Panc1 (cell line): ENCODE data around the gene RPS6KL1. TPM values are rescaled to one million over a fixed set of nuclear protein-coding genes. Genes with fewer than 3 reads are reported as not detected.

Experiments used
- ATAC-seq: fragments of 200-7000 bp; cut with Tn5 transposase; 2 replicates; pipeline ENCODE4 v1.9.1; 2020; ENCODE audit warnings: mild to moderate bottlenecking, moderate library complexity
- BruUV-seq: library from RNA; stranded (reverse); fragments of 400-500 nt; replicated peaks from 2 replicates; lab custom pipeline; 2021; lab: Mats Ljungman, UMichigan
- CTCF ChIA-PET: fragments of 300-600 bp; sonication (Branson Sonifier 250); formaldehyde crosslinking; loops from one replicate; lab custom pipeline; 2022; ENCODE audit warnings: antibody characterized with exemption; lab: Charles Lee
- POLR2A ChIA-PET: fragments of 300-600 bp; sonication (Branson Sonifier 250); formaldehyde crosslinking; loops from one replicate; lab custom pipeline; 2022; ENCODE audit warnings: antibody characterized with exemption; lab: Charles Lee
- DNase-seq: peaks from one replicate; pipeline ENCODE4 v3.0.0-alpha.2; 2010; ENCODE audit warnings: low read depth, low spot score
- H3K27ac ChIP-seq: 2 replicates; pipeline ENCODE4 v1.5.1; 2011; ENCODE audit warnings: mild to moderate bottlenecking, low read length, inconsistent platforms
- H3K27me3 ChIP-seq: fragments of 200-500 bp; sonication (Bioruptor generic); 2 replicates; pipeline ENCODE4 v1.6.0; 2014; ENCODE audit warnings: low read length, inconsistent platforms; ENCODE audit not compliant: control insufficient read depth, insufficient read depth
- H3K36me3 ChIP-seq: fragments of 200-500 bp; sonication (Bioruptor generic); 2 replicates; pipeline ENCODE4 v1.5.1; 2014; ENCODE audit warnings: inconsistent platforms, mild to moderate bottlenecking, low read length, moderate library complexity; ENCODE audit not compliant: control insufficient read depth, insufficient read depth
- H3K4me1 ChIP-seq: 2 replicates; pipeline ENCODE4 v1.5.1; 2011; ENCODE audit warnings: inconsistent platforms, mild to moderate bottlenecking, low read length, moderate library complexity; ENCODE audit not compliant: control insufficient read depth, insufficient read depth
- H3K4me3 ChIP-seq, 2 experiments: 2 replicates each; pipeline ENCODE4 v1.5.1; 2011 to 2012; ENCODE audit warnings: low read depth in 2 of 2, low read length in 2 of 2, mild to moderate bottlenecking in 2 of 2, inconsistent platforms in 1 of 2, moderate library complexity in 1 of 2
- H3K9me3 ChIP-seq: fragments of 200-500 bp; sonication (Bioruptor generic); 2 replicates; pipeline ENCODE4 v1.5.1; 2014; ENCODE audit warnings: low read depth, mild to moderate bottlenecking, inconsistent platforms, low read length, moderate library complexity; ENCODE audit not compliant: control insufficient read depth, insufficient read depth
- CTCF ChIP-seq: fragments of 450-650 bp; IDR thresholded peaks from 2 replicates; pipeline ENCODE4 v1.5.1; 2017; ENCODE audit warnings: mild to moderate bottlenecking
- POLR2AphosphoS5 ChIP-seq: IDR thresholded peaks from 2 replicates; pipeline ENCODE4 v1.6.1; 2012; ENCODE audit warnings: mild to moderate bottlenecking, low read depth, low read length, moderate library complexity
- SIN3A ChIP-seq: IDR thresholded peaks from 2 replicates; pipeline ENCODE4 v1.6.1; 2012; ENCODE audit warnings: low read depth, mild to moderate bottlenecking, low read length, moderate library complexity, borderline replicate concordance; ENCODE audit not compliant: insufficient read depth
- TCF7L2 ChIP-seq: IDR thresholded peaks from 2 replicates; pipeline ENCODE4 v1.6.1; 2011; ENCODE audit warnings: mild to moderate bottlenecking, low read depth, low read length, inconsistent platforms
- in situ Hi-C: cut with HindIII; loops from 2 replicates; pipeline ENCODE4 v1.10.0; 2016; ENCODE audit warnings: low sequenced_read_pairs, low pct_unique_long_range_greater_than_20kb
- intact Hi-C: fragments of 100-400 bp; cut with micrococcal nuclease; formaldehyde crosslinking; loops from one replicate; pipeline ENCODE4 v1.10.0; 2022; ENCODE audit not compliant: unreplicated experiment
- total RNA-seq: library from RNA; stranded (reverse); gene quantifications from one replicate; pipeline ENCODE4 v1.2.1, GENCODE V29; 2021; ENCODE audit not compliant: unreplicated experiment
- TF ChIP-seq, protein P1 (sequence below), 2 experiments: IDR thresholded peaks; 2 replicates each; pipeline ENCODE4 v1.6.1; 2011 to 2012; ENCODE audit warnings: low read depth in 2 of 2, control low read depth in 1 of 2, low read length in 1 of 2, mild to moderate bottlenecking in 1 of 2, moderate library complexity in 1 of 2; ENCODE audit not compliant: insufficient read depth in 1 of 2

Gene RPS6KL1
- total RNA-seq, 1 experiment from 2014 or later = 14.9 TPM

DNA sequence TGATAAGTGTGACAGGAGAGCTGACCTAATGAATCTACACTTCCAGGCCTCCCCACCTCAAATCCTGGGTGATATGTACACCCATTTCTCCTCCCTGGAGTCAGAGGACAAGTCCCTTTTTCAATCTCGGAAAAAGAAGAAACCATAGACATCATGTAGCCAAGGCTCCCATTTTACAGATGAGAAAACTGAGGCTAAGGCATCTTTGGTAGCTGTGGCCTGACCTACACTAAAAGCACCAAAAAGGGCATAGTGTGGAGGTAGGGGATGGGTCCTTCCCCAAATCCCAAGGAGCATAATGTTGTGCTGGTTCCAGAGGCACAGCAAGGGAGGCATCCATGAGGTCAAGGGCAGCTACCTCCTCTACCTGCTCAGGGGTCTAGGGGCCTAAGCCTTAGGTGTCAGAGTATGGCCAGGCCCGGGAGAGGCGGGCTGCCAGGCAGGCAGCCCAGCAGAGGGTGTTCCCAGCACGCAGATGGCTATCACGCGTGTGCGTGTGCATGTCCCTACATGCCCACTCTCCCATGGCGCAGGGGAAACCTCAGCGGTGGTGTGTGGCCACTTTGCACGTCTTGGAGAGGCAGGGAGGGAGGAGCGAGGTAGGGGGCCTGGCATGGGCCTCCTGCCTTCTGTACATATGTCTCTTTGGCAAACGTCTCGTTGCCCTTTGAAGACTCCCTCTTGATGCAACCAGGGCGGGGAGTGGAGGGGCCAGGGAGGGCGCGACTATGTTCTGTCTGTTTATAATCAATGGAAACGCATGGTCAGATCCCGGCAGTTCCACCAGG is 29.8 kb upstream of the RPS6KL1 start:
- peaks cover 11% of the 10 kb centered on the region; the same call in 1 of the 2 replicates for H3K4me1 ChIP-seq
- H3K27ac ChIP-seq = no peak overlapping the region
- intact Hi-C loops (no loop called here), in situ Hi-C loops (no loop called here)
- TF ChIP-seq CTCF (no peak), POLR2AphosphoS5 (no peak), SIN3A (no peak), TCF7L2 (no peak)
- TF ChIP-seq, protein P1, sequence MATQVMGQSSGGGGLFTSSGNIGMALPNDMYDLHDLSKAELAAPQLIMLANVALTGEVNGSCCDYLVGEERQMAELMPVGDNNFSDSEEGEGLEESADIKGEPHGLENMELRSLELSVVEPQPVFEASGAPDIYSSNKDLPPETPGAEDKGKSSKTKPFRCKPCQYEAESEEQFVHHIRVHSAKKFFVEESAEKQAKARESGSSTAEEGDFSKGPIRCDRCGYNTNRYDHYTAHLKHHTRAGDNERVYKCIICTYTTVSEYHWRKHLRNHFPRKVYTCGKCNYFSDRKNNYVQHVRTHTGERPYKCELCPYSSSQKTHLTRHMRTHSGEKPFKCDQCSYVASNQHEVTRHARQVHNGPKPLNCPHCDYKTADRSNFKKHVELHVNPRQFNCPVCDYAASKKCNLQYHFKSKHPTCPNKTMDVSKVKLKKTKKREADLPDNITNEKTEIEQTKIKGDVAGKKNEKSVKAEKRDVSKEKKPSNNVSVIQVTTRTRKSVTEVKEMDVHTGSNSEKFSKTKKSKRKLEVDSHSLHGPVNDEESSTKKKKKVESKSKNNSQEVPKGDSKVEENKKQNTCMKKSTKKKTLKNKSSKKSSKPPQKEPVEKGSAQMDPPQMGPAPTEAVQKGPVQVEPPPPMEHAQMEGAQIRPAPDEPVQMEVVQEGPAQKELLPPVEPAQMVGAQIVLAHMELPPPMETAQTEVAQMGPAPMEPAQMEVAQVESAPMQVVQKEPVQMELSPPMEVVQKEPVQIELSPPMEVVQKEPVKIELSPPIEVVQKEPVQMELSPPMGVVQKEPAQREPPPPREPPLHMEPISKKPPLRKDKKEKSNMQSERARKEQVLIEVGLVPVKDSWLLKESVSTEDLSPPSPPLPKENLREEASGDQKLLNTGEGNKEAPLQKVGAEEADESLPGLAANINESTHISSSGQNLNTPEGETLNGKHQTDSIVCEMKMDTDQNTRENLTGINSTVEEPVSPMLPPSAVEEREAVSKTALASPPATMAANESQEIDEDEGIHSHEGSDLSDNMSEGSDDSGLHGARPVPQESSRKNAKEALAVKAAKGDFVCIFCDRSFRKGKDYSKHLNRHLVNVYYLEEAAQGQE (IDR thresholded peaks at IDR 0.05; ENCODE audit: insufficient read depth in 1 of 2, low read depth in 2 of 2, low read length in 1 of 2) = no peak
- CTCF ChIA-PET = no interaction called here
- no peaks in the 10 kb centered on the region for H3K27me3 ChIP-seq
- no peak overlapping the region for H3K4me3 ChIP-seq
- no TSS peak for BruUV-seq
- H3K36me3 ChIP-seq = no peaks in the 10 kb centered on the region
- ATAC-seq (no peak), DNase-seq (no peak)
- no peaks in the 10 kb centered on the region for H3K9me3 ChIP-seq
- POLR2A ChIA-PET = no interaction called here

DNA sequence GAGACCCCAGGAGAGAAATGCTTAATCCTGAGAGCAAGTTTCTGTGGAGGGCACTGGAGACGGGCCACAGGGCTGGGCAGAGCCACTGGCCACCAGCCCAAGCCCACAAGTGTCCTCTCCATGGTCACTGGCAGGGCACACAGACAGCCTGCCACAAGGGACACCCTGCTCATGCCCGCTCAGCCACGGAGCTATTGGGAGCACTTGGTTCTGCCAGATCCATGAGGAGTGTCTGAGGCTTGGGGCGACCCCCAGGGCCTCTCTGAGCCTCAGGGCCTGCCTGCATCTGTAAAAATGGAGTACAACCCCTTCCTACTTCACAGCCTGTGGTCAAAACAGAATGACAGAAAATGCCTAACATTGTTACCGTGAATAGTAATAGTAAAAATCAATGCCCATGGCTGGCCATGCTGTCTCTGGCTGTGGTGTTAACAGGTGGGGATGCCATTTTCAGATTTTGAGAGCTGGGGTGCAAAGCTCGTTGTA is 29.2 kb upstream of the RPS6KL1 start:
- H3K4me1 ChIP-seq = peaks cover 11% of the 10 kb centered on the region; the same call in 1 of the 2 replicates
- H3K27ac ChIP-seq = no peak overlapping the region
- intact Hi-C loops (no loop called here), in situ Hi-C loops (no loop called here)
- no peaks in the 10 kb centered on the region for H3K9me3 ChIP-seq
- ATAC-seq (no peak), DNase-seq (no peak)
- BruUV-seq = no TSS peak
- TF ChIP-seq CTCF = no peak
- no peak for TF ChIP-seq SIN3A
- TF ChIP-seq POLR2AphosphoS5 = no peak
- no peak for TF ChIP-seq TCF7L2
- TF ChIP-seq, protein P1 (IDR thresholded peaks at IDR 0.05; ENCODE audit: insufficient read depth in 1 of 2, low read depth in 2 of 2, low read length in 1 of 2) = no peak
- no peaks in the 10 kb centered on the region for H3K36me3 ChIP-seq
- H3K4me3 ChIP-seq = no peak overlapping the region
- ChIA-PET CTCF (no interaction called here), POLR2A (no interaction called here)
- no peaks in the 10 kb centered on the region for H3K27me3 ChIP-seq
